Loucy (cell line): ENCODE measurements around the gene MMP14.
"Not testable (repeated sequence)": the region's sequence is repeated elsewhere in the genome, so short reads cannot be mapped to it uniquely, and the experiment has no call there.

Experiments
- H2AFZ ChIP-seq: fragments of 200-600 bp; sonication (generic); 2 replicates; pipeline ENCODE4 v1.6.0; 2016; ENCODE audit warnings: antibody characterized with exemption, mild to moderate bottlenecking, low read length, moderate library complexity
- H3F3A ChIP-seq: fragments of 200-600 bp; 2 replicates; pipeline ENCODE4 v1.6.0; 2016; ENCODE audit warnings: antibody characterized with exemption, low read depth, mild to moderate bottlenecking
- H3K27me3 ChIP-seq: fragments of 200-600 bp; sonication (generic); 2 replicates; pipeline ENCODE4 v1.6.1; 2014; ENCODE audit warnings: low read length, mild to moderate bottlenecking; ENCODE audit not compliant: insufficient read depth, poor library complexity, severe bottlenecking
- H3K36me3 ChIP-seq: fragments of 200-600 bp; sonication (generic); 2 replicates; pipeline ENCODE4 v1.6.1; 2016; ENCODE audit warnings: low read length; ENCODE audit not compliant: insufficient read depth
- H3K4me1 ChIP-seq: fragments of 200-600 bp; sonication (generic); 2 replicates; pipeline ENCODE4 v1.5.1; 2014; ENCODE audit warnings: low read length, mild to moderate bottlenecking; ENCODE audit not compliant: insufficient read depth, poor library complexity, severe bottlenecking
- H3K4me2 ChIP-seq: fragments of 200-600 bp; sonication (generic); 2 replicates; pipeline ENCODE4 v1.6.0; 2014; ENCODE audit warnings: antibody characterized with exemption, low read length, low read depth, mild to moderate bottlenecking; ENCODE audit not compliant: poor library complexity, severe bottlenecking
- H3K4me3 ChIP-seq: fragments of 200-600 bp; sonication (generic); 2 replicates; pipeline ENCODE4 v1.5.1; 2014; ENCODE audit warnings: low read length, mild to moderate bottlenecking, mixed read lengths; ENCODE audit not compliant: poor library complexity, severe bottlenecking
- H3K79me2 ChIP-seq: fragments of 200-600 bp; sonication (generic); 2 replicates; pipeline ENCODE4 v1.6.1; 2014; ENCODE audit warnings: low read length; ENCODE audit not compliant: insufficient read depth
- H3K9ac ChIP-seq: fragments of 200-600 bp; sonication (generic); 2 replicates; pipeline ENCODE4 v1.6.0; 2014; ENCODE audit warnings: mild to moderate bottlenecking, low read depth, low read length, moderate library complexity; ENCODE audit not compliant: poor library complexity, severe bottlenecking
- H3K9me2 ChIP-seq: fragments of 200-600 bp; sonication (generic); replicated peaks from 2 replicates; pipeline ENCODE4 v1.6.1; 2016; ENCODE audit warnings: low read depth, low read length, mixed read lengths
- H3K9me3 ChIP-seq: fragments of 200-600 bp; sonication (generic); 2 replicates; pipeline ENCODE4 v1.6.1; 2014; ENCODE audit warnings: mild to moderate bottlenecking, antibody characterized with exemption, low read length, low read depth; ENCODE audit not compliant: insufficient read depth
- H4K20me1 ChIP-seq: fragments of 200-600 bp; sonication (generic); 2 replicates; pipeline ENCODE4 v1.6.0; 2014; ENCODE audit warnings: antibody characterized with exemption, low read length, mild to moderate bottlenecking; ENCODE audit not compliant: insufficient read depth, poor library complexity, severe bottlenecking
- EZH2phosphoT487 ChIP-seq: fragments of 200-600 bp; IDR thresholded peaks from 2 replicates; pipeline ENCODE4 v1.6.1; 2018; ENCODE audit warnings: antibody characterized with exemption, mild to moderate bottlenecking, moderate library complexity, borderline replicate concordance
- TF ChIP-seq, protein P1 (sequence below): fragments of 200-600 bp; sonication (generic); conservative IDR thresholded peaks from 2 replicates; pipeline ENCODE4 v1.5.1; 2014; ENCODE audit warnings: mild to moderate bottlenecking, antibody characterized with exemption, low read length

MMP14 gene

DNA sequence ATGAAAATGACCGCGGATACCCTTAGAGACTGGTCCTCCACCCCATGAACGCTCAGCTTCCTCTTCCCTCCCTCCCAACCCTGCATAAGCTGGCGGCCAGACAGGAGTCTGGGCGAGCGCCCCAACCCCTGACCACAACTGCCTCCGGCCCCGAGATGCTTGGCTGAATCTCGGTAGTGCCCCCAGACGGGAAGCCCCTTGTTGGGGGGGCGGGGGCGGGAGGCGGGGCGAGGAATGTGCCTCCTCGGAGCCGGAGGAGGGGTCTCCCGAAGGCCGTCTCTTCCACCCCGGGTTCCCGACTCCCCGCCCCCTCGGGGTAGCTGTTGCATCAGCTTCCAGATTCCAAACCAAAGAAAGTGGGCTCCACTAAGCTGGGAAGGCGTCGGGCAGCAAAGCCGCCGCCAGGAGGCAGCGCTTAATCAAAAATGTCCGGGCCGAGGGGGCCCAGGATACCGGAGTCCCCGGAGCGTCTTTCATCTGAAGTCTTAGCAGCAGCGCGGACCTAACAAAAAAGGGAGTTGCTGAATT, 13.8 kb upstream of the MMP14 start:
- H3K27me3 ChIP-seq, result no peaks in the 10 kb centered on the region
- H3K79me2 ChIP-seq, result no peaks in the 10 kb centered on the region
- TF ChIP-seq, protein P1, sequence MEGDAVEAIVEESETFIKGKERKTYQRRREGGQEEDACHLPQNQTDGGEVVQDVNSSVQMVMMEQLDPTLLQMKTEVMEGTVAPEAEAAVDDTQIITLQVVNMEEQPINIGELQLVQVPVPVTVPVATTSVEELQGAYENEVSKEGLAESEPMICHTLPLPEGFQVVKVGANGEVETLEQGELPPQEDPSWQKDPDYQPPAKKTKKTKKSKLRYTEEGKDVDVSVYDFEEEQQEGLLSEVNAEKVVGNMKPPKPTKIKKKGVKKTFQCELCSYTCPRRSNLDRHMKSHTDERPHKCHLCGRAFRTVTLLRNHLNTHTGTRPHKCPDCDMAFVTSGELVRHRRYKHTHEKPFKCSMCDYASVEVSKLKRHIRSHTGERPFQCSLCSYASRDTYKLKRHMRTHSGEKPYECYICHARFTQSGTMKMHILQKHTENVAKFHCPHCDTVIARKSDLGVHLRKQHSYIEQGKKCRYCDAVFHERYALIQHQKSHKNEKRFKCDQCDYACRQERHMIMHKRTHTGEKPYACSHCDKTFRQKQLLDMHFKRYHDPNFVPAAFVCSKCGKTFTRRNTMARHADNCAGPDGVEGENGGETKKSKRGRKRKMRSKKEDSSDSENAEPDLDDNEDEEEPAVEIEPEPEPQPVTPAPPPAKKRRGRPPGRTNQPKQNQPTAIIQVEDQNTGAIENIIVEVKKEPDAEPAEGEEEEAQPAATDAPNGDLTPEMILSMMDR, result peak; percentile 87
- no peak for TF ChIP-seq EZH2phosphoT487
- peak overlapping the region; percentile 56; the same call in 1 of the 2 replicates for H2AFZ ChIP-seq
- H3K4me3 ChIP-seq, result peak overlapping the region; percentile 29
- H3K36me3 ChIP-seq, result no peaks in the 10 kb centered on the region
- no peak overlapping the region for H3K9ac ChIP-seq
- H3F3A ChIP-seq, result no peaks in the 10 kb centered on the region
- no peaks in the 10 kb centered on the region for H3K9me2 ChIP-seq
- H3K9me3 ChIP-seq, result no peaks in the 10 kb centered on the region
- peak overlapping the region; percentile 55 for H3K4me2 ChIP-seq
- H4K20me1 ChIP-seq, result no peaks in the 10 kb centered on the region
- peaks cover 18% of the 10 kb centered on the region for H3K4me1 ChIP-seq

DNA sequence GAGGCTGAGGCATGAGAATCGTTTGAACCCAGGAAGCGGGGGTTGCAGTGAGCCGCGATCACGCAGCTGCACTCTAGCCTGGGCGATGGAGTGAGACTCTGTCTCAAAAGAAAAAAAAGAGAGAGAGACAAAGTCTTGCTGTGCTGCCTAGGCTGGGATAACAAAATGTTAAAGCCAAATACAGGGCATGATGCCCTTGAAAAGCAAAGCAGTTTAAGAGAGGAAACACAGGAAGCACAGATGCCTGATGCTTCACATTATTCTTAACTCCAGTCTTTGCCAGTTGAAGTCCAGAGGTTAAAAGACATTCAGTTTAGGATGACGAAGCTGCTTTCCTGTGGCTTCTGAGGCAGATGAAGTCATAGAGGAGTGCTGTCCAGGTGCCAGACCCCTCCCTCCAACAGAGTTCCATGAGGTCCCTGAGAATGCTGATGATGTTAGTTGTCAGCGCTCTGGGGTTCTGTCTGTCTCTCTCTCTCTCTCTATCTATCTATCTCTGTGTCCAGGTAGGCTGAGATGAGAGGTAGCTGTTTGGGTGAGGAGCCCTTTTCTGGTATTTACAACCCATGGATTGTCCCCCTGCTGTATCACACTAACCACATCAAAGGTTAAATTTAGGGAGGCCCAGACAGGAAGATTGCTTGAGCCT, 11.6 kb upstream of the MMP14 start:
- H3K4me2 ChIP-seq, result peak overlapping the region; percentile 70
- TF ChIP-seq, protein P1, result no peak
- TF ChIP-seq EZH2phosphoT487, result no peak
- peaks cover 18% of the 10 kb centered on the region for H3K4me1 ChIP-seq
- H2AFZ ChIP-seq, result peak overlapping the region; percentile 93
- peak overlapping the region; percentile 44 for H3K4me3 ChIP-seq
- H3K36me3 ChIP-seq, result no peaks in the 10 kb centered on the region
- H3K79me2 ChIP-seq, result peaks cover 1% of the 10 kb centered on the region
- no peaks in the 10 kb centered on the region for H4K20me1 ChIP-seq
- no peaks in the 10 kb centered on the region for H3K9me2 ChIP-seq
- H3F3A ChIP-seq, result no peaks in the 10 kb centered on the region
- H3K9me3 ChIP-seq, result no peaks in the 10 kb centered on the region
- no peaks in the 10 kb centered on the region for H3K27me3 ChIP-seq
- peak overlapping the region; percentile 45 for H3K9ac ChIP-seq

DNA sequence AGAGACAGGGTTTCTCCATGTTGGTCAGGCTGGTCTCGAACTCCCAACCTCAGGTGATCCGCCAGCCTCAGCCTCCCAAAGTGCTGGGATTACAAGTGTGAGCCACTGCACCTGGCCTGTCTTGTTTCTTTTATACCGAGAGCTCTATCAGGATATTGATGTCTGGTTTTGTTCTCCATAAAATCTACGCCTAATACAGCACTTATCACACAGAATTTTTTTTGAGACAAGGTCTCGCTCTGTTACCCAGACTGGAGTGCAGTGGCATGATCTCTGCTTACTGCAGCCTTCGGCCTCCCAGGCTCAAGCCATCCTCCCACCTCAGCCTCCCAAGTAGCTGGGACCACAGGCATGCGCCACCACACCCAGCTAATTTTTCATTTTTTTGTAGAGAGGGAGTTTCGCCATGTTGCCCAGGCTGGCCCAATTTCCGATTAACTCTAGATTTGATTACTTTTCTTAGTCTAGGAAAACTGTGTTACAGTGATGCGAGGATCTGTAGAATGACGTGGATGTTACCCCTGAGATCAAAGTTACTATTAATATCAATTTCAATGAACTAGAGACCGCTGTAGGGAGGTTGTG, 7.2 kb upstream of the MMP14 start:
- Histone ChIP-seq H3K4me1 (peaks cover 19% of the 10 kb centered on the region), H3K4me3 (peak overlapping the region; percentile 95), H3K9ac (peak overlapping the region; percentile 90), H3K79me2 (peaks cover 13% of the 10 kb centered on the region), H3K4me2 (peak overlapping the region; percentile 72), H2AFZ (peak overlapping the region; percentile 87)
- not testable (repeated sequence) for H3K27me3 ChIP-seq, H3K36me3 ChIP-seq, H4K20me1 ChIP-seq, H3F3A ChIP-seq, H3K9me3 ChIP-seq, H3K9me2 ChIP-seq
